ENCODE data around the gene CACNA1A. TPM values are rescaled to one million over a fixed set of nuclear protein-coding genes. Genes with fewer than 3 reads are reported as not detected.

CACNA1A gene
- total and polyA plus RNA-seq, 2 of the 13 experiments (the other 11 are each of a cell fraction or from before 2014, with no cell fraction given) = not detected

GRCh38 chr19:13162724-13163608 is 343.3 kb downstream of the CACNA1A start (continued):
- no peak for TF ChIP-seq ZBTB40 (IDR thresholded peaks at IDR 0.05)
- no peak; the same call in 1 of the 2 replicates for TF ChIP-seq ZBTB40 (CRISPR knock-in tag; IDR thresholded peaks at IDR 0.05)
- no peak for TF ChIP-seq DBP (CRISPR knock-in tag; IDR thresholded peaks at IDR 0.05; ENCODE audit: not compliant biosample characterization)
- TF ChIP-seq FUBP1 (CRISPR knock-in tag; IDR thresholded peaks at IDR 0.05; ENCODE audit: borderline replicate concordance) = no peak
- peak; percentile 95 for TF ChIP-seq ZFX (CRISPR knock-in tag; IDR thresholded peaks at IDR 0.05; ENCODE audit: low read depth)
- peak; percentile 68 for TF ChIP-seq GATAD1 (CRISPR knock-in tag; IDR thresholded peaks at IDR 0.05)
- no peak for TF ChIP-seq MTF2 (CRISPR knock-in tag; IDR thresholded peaks at IDR 0.05; ENCODE audit: borderline replicate concordance)
- TF ChIP-seq ATF3 (CRISPR knock-in tag; IDR thresholded peaks at IDR 0.05) = no peak
- TF ChIP-seq ZBTB33 (CRISPR knock-in tag; IDR thresholded peaks at IDR 0.05) = no peak
- no peak for TF ChIP-seq ZBTB20 (CRISPR knock-in tag; IDR thresholded peaks at IDR 0.05; ENCODE audit: borderline replicate concordance, low read depth)
- TF ChIP-seq ZNF775 (CRISPR knock-in tag; IDR thresholded peaks at IDR 0.05; ENCODE audit: borderline replicate concordance) = no peak
- TF ChIP-seq REPIN1 (CRISPR knock-in tag; IDR thresholded peaks at IDR 0.05; ENCODE audit: borderline replicate concordance, low read depth) = peak; percentile 89; the same call in 1 of the 2 replicates
- TF ChIP-seq ZNF879 (CRISPR knock-in tag; IDR thresholded peaks at IDR 0.05) = no peak

Data from HepG2 (cell line).